ENCODE data around the gene GTF2F2.

DNA sequence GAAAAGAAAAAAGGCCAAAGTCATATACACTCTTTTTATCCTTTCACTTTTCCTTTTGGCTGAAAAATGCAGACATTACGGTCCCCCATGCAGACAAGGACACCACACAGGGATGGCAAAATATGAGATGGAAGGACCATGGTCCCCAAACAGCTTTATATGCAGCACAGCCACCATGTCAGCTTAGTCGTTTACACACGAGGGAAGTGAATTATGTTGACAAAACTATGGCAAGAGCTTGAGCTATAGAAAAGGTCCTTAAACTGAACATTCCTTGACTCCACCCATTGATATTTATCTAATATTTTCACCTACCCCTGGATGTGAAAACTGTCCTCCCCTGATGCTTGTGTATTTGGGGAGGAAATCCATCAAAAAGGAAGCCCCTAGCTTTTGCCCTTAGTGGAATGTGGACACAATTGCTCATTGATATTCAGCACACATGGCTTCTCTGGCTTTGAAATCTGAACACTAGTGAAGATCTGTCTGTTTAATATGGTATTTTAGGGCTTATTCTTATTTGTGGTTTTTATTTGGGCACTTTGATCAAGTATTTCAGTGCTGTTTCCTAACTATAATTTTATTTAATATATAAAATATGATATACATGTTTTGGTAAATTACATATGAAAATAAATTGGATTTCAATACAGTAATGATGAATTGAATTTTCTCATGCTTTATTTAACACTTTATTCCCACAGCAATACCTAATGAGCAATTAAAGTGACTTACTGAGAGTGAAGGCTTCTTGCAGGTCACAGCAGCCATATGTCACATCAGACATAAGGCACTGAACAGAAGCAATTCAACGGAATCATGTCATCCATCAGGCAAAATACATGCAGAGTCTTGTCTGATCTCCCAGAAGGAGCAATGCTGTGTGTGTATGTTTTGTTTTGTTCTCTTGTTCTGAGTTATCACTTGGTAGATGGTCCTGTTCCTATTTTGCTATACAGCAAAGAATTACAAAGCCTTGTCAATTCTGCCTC lies 6.8 kb upstream of the GTF2F2 start:
- TF ChIP-seq POLR2A (IDR thresholded peaks at IDR 0.05) (no peak), EP300 (IDR thresholded peaks at IDR 0.05) (no peak)
- TF ChIP-seq, protein P1, sequence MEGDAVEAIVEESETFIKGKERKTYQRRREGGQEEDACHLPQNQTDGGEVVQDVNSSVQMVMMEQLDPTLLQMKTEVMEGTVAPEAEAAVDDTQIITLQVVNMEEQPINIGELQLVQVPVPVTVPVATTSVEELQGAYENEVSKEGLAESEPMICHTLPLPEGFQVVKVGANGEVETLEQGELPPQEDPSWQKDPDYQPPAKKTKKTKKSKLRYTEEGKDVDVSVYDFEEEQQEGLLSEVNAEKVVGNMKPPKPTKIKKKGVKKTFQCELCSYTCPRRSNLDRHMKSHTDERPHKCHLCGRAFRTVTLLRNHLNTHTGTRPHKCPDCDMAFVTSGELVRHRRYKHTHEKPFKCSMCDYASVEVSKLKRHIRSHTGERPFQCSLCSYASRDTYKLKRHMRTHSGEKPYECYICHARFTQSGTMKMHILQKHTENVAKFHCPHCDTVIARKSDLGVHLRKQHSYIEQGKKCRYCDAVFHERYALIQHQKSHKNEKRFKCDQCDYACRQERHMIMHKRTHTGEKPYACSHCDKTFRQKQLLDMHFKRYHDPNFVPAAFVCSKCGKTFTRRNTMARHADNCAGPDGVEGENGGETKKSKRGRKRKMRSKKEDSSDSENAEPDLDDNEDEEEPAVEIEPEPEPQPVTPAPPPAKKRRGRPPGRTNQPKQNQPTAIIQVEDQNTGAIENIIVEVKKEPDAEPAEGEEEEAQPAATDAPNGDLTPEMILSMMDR (IDR thresholded peaks at IDR 0.05), result no peak

Data from ovary (tissue), 3 donors.